Calu3 (cell line): Measurements from ENCODE around the gene C1R. TPM values are rescaled to one million over a fixed set of nuclear protein-coding genes. Genes with fewer than 3 reads are reported as not detected.
A peak's percentile ranks its signal among the peaks of the same experiment; 100 is the strongest.

ENCODE experiments used
- BruUV-seq: library from RNA; stranded (reverse); fragments of 400-500 nt; replicated peaks from 2 replicates; lab custom pipeline; 2021; lab: Mats Ljungman, UMichigan
- CTCF ChIA-PET: fragments of 300-600 bp; sonication (Branson Sonifier 250); formaldehyde crosslinking; loops from one replicate; lab custom pipeline; 2022; ENCODE audit warnings: antibody characterized with exemption; lab: Charles Lee
- DNase-seq: peaks from one replicate; pipeline ENCODE4 v3.0.0; 2022
- H3K27ac Mint-ChIP-seq: one replicate; pipeline ENCODE4 v1.8.0; 2022; ENCODE audit warnings: mixed read lengths; ENCODE audit not compliant: unreplicated experiment
- H3K27me3 Mint-ChIP-seq: one replicate; pipeline ENCODE4 v1.8.0; 2022; ENCODE audit warnings: mixed read lengths; ENCODE audit not compliant: unreplicated experiment
- H3K36me3 Mint-ChIP-seq: one replicate; pipeline ENCODE4 v1.8.0; 2022; ENCODE audit warnings: mild to moderate bottlenecking, moderate library complexity, mixed read lengths; ENCODE audit not compliant: insufficient read depth, unreplicated experiment
- H3K4me1 Mint-ChIP-seq: one replicate; pipeline ENCODE4 v1.8.0; 2022; ENCODE audit warnings: mild to moderate bottlenecking, low read depth, mixed read lengths; ENCODE audit not compliant: unreplicated experiment
- H3K4me3 Mint-ChIP-seq: one replicate; pipeline ENCODE4 v1.8.0; 2022; ENCODE audit warnings: mild to moderate bottlenecking, low read depth, moderate library complexity, mixed read lengths; ENCODE audit not compliant: unreplicated experiment
- H3K9me3 Mint-ChIP-seq: one replicate; pipeline ENCODE4 v1.8.0; 2022; ENCODE audit warnings: low read depth, mixed read lengths; ENCODE audit not compliant: unreplicated experiment
- CTCF ChIP-seq: fragments of 200-600 bp; IDR thresholded peaks from one replicate; pipeline ENCODE4 v1.8.0; 2022; ENCODE audit warnings: antibody characterized with exemption; ENCODE audit not compliant: unreplicated experiment
- intact Hi-C: fragments of 100-400 bp; cut with micrococcal nuclease; formaldehyde crosslinking; loops from one replicate; pipeline ENCODE4 v1.10.0; 2022; ENCODE audit not compliant: unreplicated experiment
- total RNA-seq: library from RNA; stranded (reverse); gene quantifications from 2 replicates; pipeline ENCODE4 v1.2.3, GENCODE V29; 2022

C1R gene
- total RNA-seq, 1 experiment from 2014 or later: 7.6 TPM

DNA sequence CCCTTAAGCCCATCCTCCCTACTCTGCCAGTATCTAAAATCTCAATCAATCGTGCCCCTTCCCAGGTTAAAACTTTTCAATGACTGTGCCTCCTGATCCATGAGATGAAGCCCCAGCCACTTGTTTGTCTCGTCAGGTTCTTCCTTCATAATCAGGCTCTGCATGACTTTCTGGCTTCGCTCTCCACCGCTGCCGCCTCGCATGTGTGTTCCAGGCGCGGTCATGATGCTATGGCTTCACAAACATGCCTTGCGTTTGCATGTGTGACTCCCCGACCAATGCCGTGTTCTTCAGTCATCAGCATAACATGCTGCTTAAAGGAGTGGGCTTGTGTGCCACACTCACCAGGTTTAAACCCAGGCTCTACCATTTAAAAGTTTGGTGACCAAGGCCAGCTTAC, 21.8 kb upstream of the C1R start:
- TF ChIP-seq CTCF: no peak
- Mint-ChIP-seq H3K4me3 (no peak overlapping the region), H3K27ac (no peak overlapping the region), H3K9me3 (no peaks in the 10 kb centered on the region), H3K36me3 (peaks cover 27% of the 10 kb centered on the region), H3K27me3 (no peaks in the 10 kb centered on the region), H3K4me1 (peaks cover 9% of the 10 kb centered on the region)
- BruUV-seq: no TSS peak
- DNase-seq: no peak
- CTCF ChIA-PET: interaction anchor here (1.1 kb wide), 1 partner anchor 169 kb away, joined by 5 read pairs; no protein-coding TSS in a partner anchor
- intact Hi-C loops: loop anchor here (5.0 kb wide), 1 partner anchor 167 kb away; no protein-coding TSS in a partner anchor

- peaks cover 9% of the 10 kb centered on the region for H3K4me1 Mint-ChIP-seq
- no peaks in the 10 kb centered on the region for H3K27me3 Mint-ChIP-seq
- no peaks in the 10 kb centered on the region for H3K9me3 Mint-ChIP-seq
- no TSS peak for BruUV-seq
- no peak overlapping the region for H3K27ac Mint-ChIP-seq
- TF ChIP-seq CTCF: peak; percentile 84
- CTCF ChIA-PET: interaction anchor here (1.1 kb wide), 1 partner anchor 169 kb away, joined by 5 read pairs; no protein-coding TSS in a partner anchor
- H3K4me3 Mint-ChIP-seq: no peak overlapping the region
- intact Hi-C loops: loop anchor here (5.0 kb wide), 1 partner anchor 166 kb away; no protein-coding TSS in a partner anchor
- H3K36me3 Mint-ChIP-seq: peaks cover 32% of the 10 kb centered on the region
- DNase-seq: peak; percentile 26
These were observed 21.2 kb upstream of the C1R start for GRCh38 chr12:7113389-7113871.

DNA sequence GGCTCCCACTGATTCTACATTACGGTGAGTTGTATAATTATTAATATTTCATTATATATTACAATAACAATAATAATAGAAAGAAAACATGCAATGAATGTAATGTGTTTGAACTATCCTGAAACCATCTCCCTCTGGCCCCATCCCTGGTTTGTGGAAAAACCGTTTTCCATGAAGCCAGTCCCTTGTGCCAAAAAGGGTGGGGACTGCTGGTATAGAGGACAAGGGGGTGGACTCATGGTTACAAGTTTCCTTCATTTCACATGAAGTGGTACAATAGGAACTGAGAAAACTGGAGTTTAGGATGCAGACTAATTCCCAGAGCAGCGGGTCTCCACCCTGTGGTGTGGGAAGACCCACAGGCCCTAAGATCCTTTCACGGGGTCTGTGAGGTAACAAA, 19.8 kb upstream of the C1R start:
- BruUV-seq: no TSS peak
- no peaks in the 10 kb centered on the region for H3K9me3 Mint-ChIP-seq
- intact Hi-C loops: loop anchor here (5.0 kb wide), 1 partner anchor 165 kb away; no protein-coding TSS in a partner anchor
- TF ChIP-seq CTCF: no peak
- no peak overlapping the region for H3K4me3 Mint-ChIP-seq
- no peak for DNase-seq
- no peaks in the 10 kb centered on the region for H3K27me3 Mint-ChIP-seq
- peaks cover 41% of the 10 kb centered on the region for H3K36me3 Mint-ChIP-seq
- no peak overlapping the region for H3K27ac Mint-ChIP-seq
- H3K4me1 Mint-ChIP-seq: peaks cover 17% of the 10 kb centered on the region
- CTCF ChIA-PET: no interaction called here

DNA sequence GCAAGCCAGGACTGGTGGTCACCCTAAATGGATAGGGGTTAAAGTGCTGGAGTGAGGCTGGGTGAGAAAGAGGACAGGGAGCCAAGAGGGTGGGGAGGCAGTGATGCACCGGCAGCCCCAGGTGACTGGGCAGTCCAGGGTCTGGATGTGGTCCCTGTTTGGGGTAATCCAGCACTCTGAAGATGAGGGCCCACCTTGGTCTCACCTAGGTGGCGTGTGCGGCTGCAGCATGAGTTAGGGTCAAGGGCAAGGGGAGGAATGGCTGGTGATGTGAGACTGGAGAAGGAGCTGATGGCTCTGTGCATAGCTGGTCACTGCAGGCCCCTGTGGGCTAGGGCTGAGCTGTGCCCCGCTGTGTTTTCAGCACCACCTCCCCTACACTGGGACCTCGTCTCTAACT, 18.4 kb upstream of the C1R start:
- no TSS peak for BruUV-seq
- H3K27ac Mint-ChIP-seq: no peak overlapping the region
- no peak for DNase-seq
- peaks cover 17% of the 10 kb centered on the region for H3K4me1 Mint-ChIP-seq
- H3K27me3 Mint-ChIP-seq: no peaks in the 10 kb centered on the region
- no peak for TF ChIP-seq CTCF
- peaks cover 45% of the 10 kb centered on the region for H3K36me3 Mint-ChIP-seq
- CTCF ChIA-PET: interaction anchor here (0.7 kb wide), 1 partner anchor 50 kb away, joined by 3 read pairs; the partner anchor contains the start of gene C1S
- H3K9me3 Mint-ChIP-seq: peaks cover 6% of the 10 kb centered on the region
- H3K4me3 Mint-ChIP-seq: no peak overlapping the region
- intact Hi-C loops: loop anchor here (5.0 kb wide), 1 partner anchor 163 kb away; no protein-coding TSS in a partner anchor
